T-helper 1 cell treated with Interleukin-12 subunit alpha and Interleukin-12 subunit beta and Interleukin-4 antibody, amounts not matched to agents 30 μg/mL and 1 μg/mL, for 36 hours (primary cell): Measurements from ENCODE around the gene CDC123.
"Not testable (repeated sequence)": the region's sequence is repeated elsewhere in the genome, so short reads cannot be mapped to it uniquely, and the experiment has no call there.

ENCODE experiments used
- H3K27ac Mint-ChIP-seq: one replicate; pipeline ENCODE4 v1.8.0; 2021; ENCODE audit warnings: mild to moderate bottlenecking, mixed read lengths
- H3K27me3 Mint-ChIP-seq: one replicate; pipeline ENCODE4 v1.8.0; 2021; ENCODE audit warnings: low read depth, mixed read lengths
- H3K36me3 Mint-ChIP-seq: one replicate; pipeline ENCODE4 v1.8.0; 2021; ENCODE audit warnings: low read depth, mixed read lengths
- H3K4me1 Mint-ChIP-seq: one replicate; pipeline ENCODE4 v1.8.0; 2021; ENCODE audit warnings: low read depth, mixed read lengths
- H3K4me3 Mint-ChIP-seq: one replicate; pipeline ENCODE4 v1.8.0; 2021; ENCODE audit warnings: mild to moderate bottlenecking, moderate library complexity, mixed read lengths
- H3K9me3 Mint-ChIP-seq: one replicate; pipeline ENCODE4 v1.8.0; 2021; ENCODE audit warnings: mixed read lengths

The CDC123 gene, protein sequence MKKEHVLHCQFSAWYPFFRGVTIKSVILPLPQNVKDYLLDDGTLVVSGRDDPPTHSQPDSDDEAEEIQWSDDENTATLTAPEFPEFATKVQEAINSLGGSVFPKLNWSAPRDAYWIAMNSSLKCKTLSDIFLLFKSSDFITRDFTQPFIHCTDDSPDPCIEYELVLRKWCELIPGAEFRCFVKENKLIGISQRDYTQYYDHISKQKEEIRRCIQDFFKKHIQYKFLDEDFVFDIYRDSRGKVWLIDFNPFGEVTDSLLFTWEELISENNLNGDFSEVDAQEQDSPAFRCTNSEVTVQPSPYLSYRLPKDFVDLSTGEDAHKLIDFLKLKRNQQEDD

DNA sequence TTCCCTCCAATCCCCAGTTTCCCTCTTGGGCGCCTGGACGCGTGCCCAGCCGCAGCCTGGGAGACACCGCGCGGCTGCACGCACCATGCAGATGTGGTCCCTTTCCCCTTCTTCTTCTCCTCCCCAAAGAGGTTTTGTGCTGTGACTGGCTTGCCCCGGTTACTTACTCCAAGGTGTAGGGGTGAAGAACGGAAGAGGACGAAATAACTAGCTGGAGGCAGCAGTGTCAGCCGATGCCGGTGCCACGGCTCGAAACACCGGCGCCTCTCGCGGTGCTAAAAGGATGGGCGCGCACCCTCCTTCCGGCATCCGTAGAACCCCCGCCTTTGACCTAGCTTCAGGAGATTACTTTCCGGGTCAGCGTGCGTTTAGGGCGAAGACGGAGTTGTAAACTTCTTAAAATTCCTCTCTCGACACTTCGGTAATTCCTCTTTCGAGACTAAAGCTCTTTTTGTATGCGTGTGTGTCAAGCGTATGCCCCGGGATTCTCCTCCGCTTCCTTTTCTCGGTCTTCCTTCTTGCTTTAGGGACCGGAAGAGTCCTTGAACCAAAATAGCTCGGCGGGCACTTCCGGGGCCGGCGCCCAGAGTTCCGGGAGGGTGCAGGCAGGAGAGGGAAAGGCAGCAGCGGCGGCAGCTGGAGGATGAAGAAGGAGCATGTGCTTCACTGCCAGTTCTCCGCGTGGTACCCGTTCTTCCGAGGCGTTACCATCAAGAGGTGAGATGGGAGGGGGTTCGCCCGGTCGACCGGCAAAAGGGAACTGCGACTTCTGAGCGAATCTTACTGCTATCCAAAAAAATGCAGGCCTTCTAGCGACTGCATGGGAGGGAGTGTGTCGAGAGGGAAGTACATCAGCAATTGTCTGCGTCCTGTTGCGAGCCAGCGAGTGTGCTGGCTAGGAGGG lies at the start of gene CDC123, which contains the start of gene NUDT5:
Gene CDC123, plus strand, starts transcription at position 586 of the 904 bp plus-strand sequence. Its CDS starts 58 bp downstream, at position 644.
Gene NUDT5, minus strand, starts transcription at position 289 of the 904 bp plus-strand sequence. CDS start 9,600 bp downstream, outside the sequence.
- H3K27ac Mint-ChIP-seq, result peak within 1 kb of the TSS; percentile 97

GRCh38 chr10:12150163-12150562 lies 45.8 kb upstream of the CDC123 start:
- no peaks in the 10 kb centered on the region for H3K27me3 Mint-ChIP-seq
- H3K36me3 Mint-ChIP-seq, result peaks cover 39% of the 10 kb centered on the region
- H3K9me3 Mint-ChIP-seq, result no peaks in the 10 kb centered on the region
- no peak overlapping the region for H3K4me3 Mint-ChIP-seq
- peaks cover 2% of the 10 kb centered on the region for H3K4me1 Mint-ChIP-seq
- H3K27ac Mint-ChIP-seq, result no peak overlapping the region

More for the DNA sequence above, at the start of gene CDC123, which contains the start of gene NUDT5:
- H3K27me3 Mint-ChIP-seq, result no peaks in the 10 kb centered on the region
- H3K4me1 Mint-ChIP-seq, result peaks cover 44% of the 10 kb centered on the region
- peak within 1 kb of the TSS; percentile 95 for H3K4me3 Mint-ChIP-seq
- no peaks in the 10 kb centered on the region for H3K9me3 Mint-ChIP-seq
- peaks cover 36% of the 10 kb centered on the region for H3K36me3 Mint-ChIP-seq

- no peaks in the 10 kb centered on the region for H3K9me3 Mint-ChIP-seq
- H3K27ac Mint-ChIP-seq, result no peak overlapping the region
- no peak overlapping the region for H3K4me3 Mint-ChIP-seq
- H3K36me3 Mint-ChIP-seq, result peaks cover 39% of the 10 kb centered on the region
- no peaks in the 10 kb centered on the region for H3K27me3 Mint-ChIP-seq
- H3K4me1 Mint-ChIP-seq, result peaks cover 2% of the 10 kb centered on the region
These were observed 41.5 kb upstream of the CDC123 start for GRCh38 chr10:12154516-12154915.

GRCh38 chr10:12156367-12157123 lies 39.4 kb upstream of the CDC123 start:
- no peaks in the 10 kb centered on the region for H3K27me3 Mint-ChIP-seq
- H3K36me3 Mint-ChIP-seq, result peaks cover 33% of the 10 kb centered on the region
- no peak overlapping the region for H3K27ac Mint-ChIP-seq
- no peaks in the 10 kb centered on the region for H3K9me3 Mint-ChIP-seq
- peaks cover 5% of the 10 kb centered on the region for H3K4me1 Mint-ChIP-seq
- H3K4me3 Mint-ChIP-seq, result no peak overlapping the region

GRCh38 chr10:12158111-12158510 lies 37.9 kb upstream of the CDC123 start:
- Mint-ChIP-seq H3K9me3 (no peaks in the 10 kb centered on the region), H3K27me3 (no peaks in the 10 kb centered on the region), H3K27ac (no peak overlapping the region), H3K4me1 (peaks cover 5% of the 10 kb centered on the region), H3K4me3 (no peak overlapping the region), H3K36me3 (peaks cover 35% of the 10 kb centered on the region)

DNA sequence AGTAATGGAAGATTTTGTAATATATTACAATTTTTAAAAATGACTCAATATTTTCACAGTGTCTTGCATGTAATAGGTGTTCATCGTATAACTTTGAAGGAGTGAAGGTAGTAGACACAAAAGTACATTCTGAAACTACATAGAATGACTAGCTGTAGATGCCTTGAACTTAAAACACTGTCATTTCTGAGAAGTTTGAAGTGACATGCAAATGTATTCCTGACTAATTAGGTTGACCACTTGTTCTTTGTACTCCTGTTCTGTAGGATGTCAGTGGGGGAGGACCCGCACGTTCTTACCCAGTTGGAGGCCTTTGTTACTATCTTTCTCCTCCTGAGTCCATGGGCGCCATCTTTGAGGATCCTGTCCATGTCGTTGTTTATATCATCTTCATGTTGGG lies 35.3 kb upstream of the CDC123 start:
- Mint-ChIP-seq H3K36me3 (peaks cover 41% of the 10 kb centered on the region), H3K4me1 (peaks cover 5% of the 10 kb centered on the region), H3K9me3 (no peaks in the 10 kb centered on the region), H3K27ac (no peak overlapping the region), H3K4me3 (no peak overlapping the region), H3K27me3 (no peaks in the 10 kb centered on the region)

GRCh38 chr10:12162927-12163326 lies 33.1 kb upstream of the CDC123 start:
- Mint-ChIP-seq H3K27me3 (no peaks in the 10 kb centered on the region), H3K36me3 (peaks cover 38% of the 10 kb centered on the region), H3K4me1 (peaks cover 5% of the 10 kb centered on the region), H3K27ac (no peak overlapping the region), H3K4me3 (no peak overlapping the region), H3K9me3 (no peaks in the 10 kb centered on the region)

DNA sequence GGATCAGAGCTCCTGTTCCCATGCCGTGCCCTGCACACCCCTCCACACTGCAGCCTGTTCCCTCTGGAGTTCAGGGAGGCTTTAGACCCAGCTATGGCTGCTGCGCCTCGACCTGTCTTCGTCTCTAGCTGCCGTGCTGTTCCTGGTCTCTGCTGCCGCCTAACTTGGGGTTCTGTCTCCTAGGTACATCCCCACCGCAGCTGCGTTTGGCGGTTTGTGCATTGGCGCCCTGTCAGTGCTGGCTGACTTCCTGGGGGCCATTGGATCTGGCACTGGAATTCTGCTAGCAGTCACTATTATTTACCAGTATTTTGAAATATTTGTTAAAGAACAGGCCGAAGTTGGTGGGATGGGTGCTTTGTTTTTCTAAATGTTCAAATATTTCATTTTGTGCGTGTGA lies 31.9 kb upstream of the CDC123 start:
- Mint-ChIP-seq H3K4me3 (no peak overlapping the region), H3K27ac (no peak overlapping the region), H3K36me3 (peaks cover 38% of the 10 kb centered on the region), H3K27me3 (no peaks in the 10 kb centered on the region), H3K4me1 (peaks cover 5% of the 10 kb centered on the region), H3K9me3 (no peaks in the 10 kb centered on the region)

GRCh38 chr10:12165036-12165435 lies 31.0 kb upstream of the CDC123 start:
- H3K27ac Mint-ChIP-seq, result no peak overlapping the region
- H3K4me3 Mint-ChIP-seq, result no peak overlapping the region
- H3K4me1 Mint-ChIP-seq, result peaks cover 3% of the 10 kb centered on the region
- H3K36me3 Mint-ChIP-seq, result peaks cover 41% of the 10 kb centered on the region
- no peaks in the 10 kb centered on the region for H3K27me3 Mint-ChIP-seq
- no peaks in the 10 kb centered on the region for H3K9me3 Mint-ChIP-seq

DNA sequence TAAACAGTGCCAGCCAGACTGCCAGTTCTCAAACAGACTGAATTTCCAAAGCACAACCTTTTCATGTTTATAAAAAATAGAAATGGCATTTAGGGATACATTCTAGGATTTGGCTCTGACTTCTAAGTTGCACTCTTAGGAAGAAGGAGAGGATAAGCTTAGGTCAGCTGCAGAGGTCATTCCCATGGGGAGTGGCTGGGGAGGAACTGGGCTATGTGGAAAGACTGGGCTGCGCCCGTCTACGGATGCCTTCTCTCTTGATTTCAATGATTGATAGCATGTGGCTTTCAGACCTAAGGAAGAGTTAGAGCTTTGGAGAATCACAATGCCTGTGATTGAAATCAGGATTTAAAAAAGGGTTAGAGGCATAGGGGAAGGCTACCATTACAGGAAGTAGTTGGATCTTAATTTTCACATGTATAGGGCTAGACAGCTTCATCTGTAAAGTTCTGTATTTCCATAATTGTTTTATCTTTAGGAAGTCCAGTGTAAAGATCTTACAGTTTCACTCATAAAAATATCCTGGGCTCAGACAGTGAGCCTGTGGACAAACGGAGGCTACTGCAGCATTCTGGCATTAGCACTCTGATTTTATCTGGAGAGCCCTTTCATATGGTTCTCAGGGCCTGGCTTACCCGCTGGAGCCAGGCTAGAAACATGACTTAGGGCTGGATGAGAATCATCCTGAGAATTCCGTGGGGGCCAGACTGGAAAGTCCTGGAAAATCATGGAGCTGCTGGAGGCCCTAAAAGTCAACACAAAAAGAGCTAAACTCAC lies 29.8 kb upstream of the CDC123 start:
- Mint-ChIP-seq H3K4me1 (peaks cover 2% of the 10 kb centered on the region), H3K4me3 (no peak overlapping the region), H3K27me3 (no peaks in the 10 kb centered on the region), H3K36me3 (peaks cover 49% of the 10 kb centered on the region), H3K27ac (no peak overlapping the region), H3K9me3 (no peaks in the 10 kb centered on the region)

GRCh38 chr10:12171512-12171911 lies 24.5 kb upstream of the CDC123 start:
- H3K27ac Mint-ChIP-seq, H3K4me3 Mint-ChIP-seq, H3K9me3 Mint-ChIP-seq, H3K4me1 Mint-ChIP-seq, H3K27me3 Mint-ChIP-seq: not testable (repeated sequence)
- peaks cover 37% of the 10 kb centered on the region for H3K36me3 Mint-ChIP-seq

DNA sequence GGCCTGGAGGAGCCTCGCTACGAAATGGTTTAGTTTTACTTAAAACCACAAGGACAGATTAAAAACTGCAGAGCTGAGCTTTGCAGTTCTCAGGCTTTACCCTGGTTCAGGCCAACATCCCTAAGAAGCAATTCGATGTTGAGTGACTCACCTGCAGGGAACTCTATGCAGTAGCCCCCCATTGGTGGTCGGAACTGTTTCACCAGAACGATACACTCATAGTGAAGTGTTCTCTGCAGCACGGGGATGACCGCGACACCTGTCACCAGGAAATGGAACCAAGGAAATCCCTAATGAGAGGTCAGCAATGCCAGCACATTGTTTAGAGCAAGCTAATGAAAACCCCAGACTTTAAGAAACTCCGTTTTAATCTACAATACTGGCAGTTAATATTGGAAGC lies 18.3 kb upstream of the CDC123 start:
- peaks cover 31% of the 10 kb centered on the region for H3K36me3 Mint-ChIP-seq
- peaks cover 28% of the 10 kb centered on the region for H3K4me1 Mint-ChIP-seq
- no peaks in the 10 kb centered on the region for H3K27me3 Mint-ChIP-seq
- H3K9me3 Mint-ChIP-seq, result no peaks in the 10 kb centered on the region
- no peak overlapping the region for H3K27ac Mint-ChIP-seq
- no peak overlapping the region for H3K4me3 Mint-ChIP-seq

GRCh38 chr10:12179606-12180170 lies 16.3 kb upstream of the CDC123 start:
- no peaks in the 10 kb centered on the region for H3K9me3 Mint-ChIP-seq
- no peaks in the 10 kb centered on the region for H3K27me3 Mint-ChIP-seq
- no peak overlapping the region for H3K4me3 Mint-ChIP-seq
- H3K4me1 Mint-ChIP-seq, result peaks cover 29% of the 10 kb centered on the region
- H3K36me3 Mint-ChIP-seq, result peaks cover 32% of the 10 kb centered on the region
- peak overlapping the region; percentile 60 for H3K27ac Mint-ChIP-seq
